OCI-LY7 (cell line): ENCODE data around the gene AUTS2. TPM values are rescaled to one million over a fixed set of nuclear protein-coding genes. Genes with fewer than 3 reads are reported as not detected.

Experiments used
- BruUV-seq: library from RNA; stranded (reverse); fragments of 400-500 nt; replicated peaks from 2 replicates; lab custom pipeline; 2021; lab: Mats Ljungman, UMichigan
- CTCF ChIA-PET: fragments of 300-600 bp; sonication (Branson Sonifier 250); formaldehyde crosslinking; loops from one replicate; lab custom pipeline; 2022; ENCODE audit warnings: antibody characterized with exemption; ENCODE audit not compliant: unreplicated experiment; lab: Charles Lee
- POLR2A ChIA-PET: fragments of 300-600 bp; sonication (Branson Sonifier 250); formaldehyde crosslinking; loops from one replicate; lab custom pipeline; 2022; ENCODE audit warnings: antibody characterized with exemption; lab: Charles Lee
- DNase-seq: peaks from one replicate; pipeline ENCODE4 v3.0.0-alpha.2; 2015; ENCODE audit warnings: low spot score
- H2AFZ ChIP-seq: fragments of 200-600 bp; sonication (generic), shearing (Covaris generic); 2 replicates; pipeline ENCODE4 v1.6.1; 2014; ENCODE audit warnings: mild to moderate bottlenecking, antibody characterized with exemption, low read length, moderate library complexity
- H3K27ac ChIP-seq: fragments of 200-600 bp; sonication (generic); 2 replicates; pipeline ENCODE4 v1.5.1; 2014; ENCODE audit warnings: mixed run types, low read depth, mild to moderate bottlenecking, moderate library complexity, low read length, inconsistent platforms; ENCODE audit not compliant: poor library complexity, severe bottlenecking
- H3K36me3 ChIP-seq: fragments of 200-600 bp; sonication (generic); 2 replicates; pipeline ENCODE4 v1.6.1; 2014; ENCODE audit warnings: mild to moderate bottlenecking, antibody characterized with exemption, low read length, moderate library complexity, mixed read lengths; ENCODE audit not compliant: insufficient read depth
- H3K4me1 ChIP-seq: fragments of 200-600 bp; sonication (generic); 2 replicates; pipeline ENCODE4 v1.5.1; 2014; ENCODE audit warnings: mild to moderate bottlenecking, low read length; ENCODE audit not compliant: insufficient read depth, poor library complexity, severe bottlenecking
- H3K4me2 ChIP-seq: fragments of 200-600 bp; sonication (generic); 2 replicates; pipeline ENCODE4 v1.6.1; 2014; ENCODE audit warnings: mild to moderate bottlenecking, low read length
- H3K4me3 ChIP-seq: fragments of 200-600 bp; sonication (generic); 2 replicates; pipeline ENCODE4 v1.5.1; 2014; ENCODE audit warnings: mild to moderate bottlenecking, low read depth, low read length; ENCODE audit not compliant: poor library complexity, severe bottlenecking
- H3K79me2 ChIP-seq: fragments of 200-600 bp; sonication (generic); 2 replicates; pipeline ENCODE4 v1.6.1; 2016; ENCODE audit warnings: low read depth, mild to moderate bottlenecking, low read length, moderate library complexity, mixed read lengths; ENCODE audit not compliant: insufficient read depth
- H3K9me2 ChIP-seq: fragments of 200-600 bp; sonication (generic); 2 replicates; pipeline ENCODE4 v1.6.1; 2016; ENCODE audit warnings: mild to moderate bottlenecking, low read length, mixed read lengths; ENCODE audit not compliant: insufficient read depth
- H3K9me3 ChIP-seq: fragments of 200-600 bp; sonication (generic); 2 replicates; pipeline ENCODE4 v1.6.1; 2014; ENCODE audit warnings: mild to moderate bottlenecking, mixed run types, low read length, mixed read lengths
- H4K20me1 ChIP-seq: fragments of 200-600 bp; sonication (generic); 2 replicates; pipeline ENCODE4 v1.6.1; 2014; ENCODE audit warnings: mild to moderate bottlenecking, antibody characterized with exemption, low read length, moderate library complexity, mixed read lengths; ENCODE audit not compliant: insufficient read depth
- EZH2phosphoT487 ChIP-seq: fragments of 200-600 bp; sonication (generic); IDR thresholded peaks from 2 replicates; pipeline ENCODE4 v1.6.1; 2018; ENCODE audit warnings: low read depth, borderline replicate concordance, mild to moderate bottlenecking, mixed run types, antibody characterized with exemption, low read length, moderate library complexity, mixed read lengths
- intact Hi-C: fragments of 100-400 bp; cut with micrococcal nuclease; formaldehyde crosslinking; loops from one replicate; pipeline ENCODE4 v1.10.0; 2022; ENCODE audit not compliant: unreplicated experiment
- total RNA-seq, 2 experiments: library from RNA; depleted of rRNA in 1 of 2; stranded (reverse); fragments of >200 nt in 1 of 2; shearing (Covaris generic) in 1 of 2; gene quantifications; 2 replicates each; pipeline ENCODE4 v1.2.3, GENCODE V29; 2014 to 2022
- TF ChIP-seq, protein P1 (sequence below): fragments of 200-600 bp; sonication (generic); conservative IDR thresholded peaks from 2 replicates; pipeline ENCODE4 v1.5.1; 2014; ENCODE audit warnings: mild to moderate bottlenecking, antibody characterized with exemption, low read length, moderate library complexity, mixed read lengths

Gene AUTS2
- total RNA-seq, 2 experiments from 2014 or later: 37.9 to 78.5 TPM

DNA sequence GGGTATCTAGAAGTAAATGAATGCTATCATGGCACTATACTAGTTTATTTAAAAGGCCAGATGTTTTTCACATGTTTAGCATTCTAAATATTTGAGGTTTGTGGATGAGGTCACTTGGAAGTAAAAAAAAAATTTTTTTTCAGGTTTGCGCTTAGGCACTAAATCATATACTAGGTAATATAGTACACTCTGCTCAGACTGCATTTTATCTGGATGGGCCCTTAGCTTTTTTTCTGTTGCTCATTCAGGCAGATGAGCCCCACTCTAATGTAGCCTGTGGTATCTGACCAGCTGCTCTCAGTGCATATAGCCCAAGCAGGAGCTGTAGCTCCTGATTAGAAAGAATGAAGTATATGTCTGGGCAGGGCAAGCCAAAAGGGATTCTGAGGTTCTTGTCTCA is 210.1 kb downstream of the AUTS2 start:
- no peak for DNase-seq
- CTCF ChIA-PET: interaction anchor here (0.6 kb wide), 1 partner anchor 13 kb away, joined by 4 read pairs; no protein-coding TSS in a partner anchor
- no peaks in the 10 kb centered on the region for H4K20me1 ChIP-seq
- H2AFZ ChIP-seq: no peak overlapping the region
- no peaks in the 10 kb centered on the region for H3K36me3 ChIP-seq
- POLR2A ChIA-PET: interaction anchor here (0.9 to 4.9 kb wide), 2 partner anchors 10 to 15 kb away, joined by 5 to 60 read pairs; no protein-coding TSS in a partner anchor
- no peak overlapping the region for H3K4me3 ChIP-seq
- no peaks in the 10 kb centered on the region for H3K9me3 ChIP-seq
- H3K79me2 ChIP-seq: peaks cover 39% of the 10 kb centered on the region; the same call in 1 of the 2 replicates
- TF ChIP-seq, protein P1, sequence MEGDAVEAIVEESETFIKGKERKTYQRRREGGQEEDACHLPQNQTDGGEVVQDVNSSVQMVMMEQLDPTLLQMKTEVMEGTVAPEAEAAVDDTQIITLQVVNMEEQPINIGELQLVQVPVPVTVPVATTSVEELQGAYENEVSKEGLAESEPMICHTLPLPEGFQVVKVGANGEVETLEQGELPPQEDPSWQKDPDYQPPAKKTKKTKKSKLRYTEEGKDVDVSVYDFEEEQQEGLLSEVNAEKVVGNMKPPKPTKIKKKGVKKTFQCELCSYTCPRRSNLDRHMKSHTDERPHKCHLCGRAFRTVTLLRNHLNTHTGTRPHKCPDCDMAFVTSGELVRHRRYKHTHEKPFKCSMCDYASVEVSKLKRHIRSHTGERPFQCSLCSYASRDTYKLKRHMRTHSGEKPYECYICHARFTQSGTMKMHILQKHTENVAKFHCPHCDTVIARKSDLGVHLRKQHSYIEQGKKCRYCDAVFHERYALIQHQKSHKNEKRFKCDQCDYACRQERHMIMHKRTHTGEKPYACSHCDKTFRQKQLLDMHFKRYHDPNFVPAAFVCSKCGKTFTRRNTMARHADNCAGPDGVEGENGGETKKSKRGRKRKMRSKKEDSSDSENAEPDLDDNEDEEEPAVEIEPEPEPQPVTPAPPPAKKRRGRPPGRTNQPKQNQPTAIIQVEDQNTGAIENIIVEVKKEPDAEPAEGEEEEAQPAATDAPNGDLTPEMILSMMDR: no peak
- TF ChIP-seq EZH2phosphoT487: no peak
- intact Hi-C loops: no loop called here
- no peak overlapping the region for H3K27ac ChIP-seq
- H3K9me2 ChIP-seq: no peaks in the 10 kb centered on the region
- BruUV-seq: no TSS peak
- no peak overlapping the region for H3K4me2 ChIP-seq
- peaks cover 60% of the 10 kb centered on the region for H3K4me1 ChIP-seq

DNA sequence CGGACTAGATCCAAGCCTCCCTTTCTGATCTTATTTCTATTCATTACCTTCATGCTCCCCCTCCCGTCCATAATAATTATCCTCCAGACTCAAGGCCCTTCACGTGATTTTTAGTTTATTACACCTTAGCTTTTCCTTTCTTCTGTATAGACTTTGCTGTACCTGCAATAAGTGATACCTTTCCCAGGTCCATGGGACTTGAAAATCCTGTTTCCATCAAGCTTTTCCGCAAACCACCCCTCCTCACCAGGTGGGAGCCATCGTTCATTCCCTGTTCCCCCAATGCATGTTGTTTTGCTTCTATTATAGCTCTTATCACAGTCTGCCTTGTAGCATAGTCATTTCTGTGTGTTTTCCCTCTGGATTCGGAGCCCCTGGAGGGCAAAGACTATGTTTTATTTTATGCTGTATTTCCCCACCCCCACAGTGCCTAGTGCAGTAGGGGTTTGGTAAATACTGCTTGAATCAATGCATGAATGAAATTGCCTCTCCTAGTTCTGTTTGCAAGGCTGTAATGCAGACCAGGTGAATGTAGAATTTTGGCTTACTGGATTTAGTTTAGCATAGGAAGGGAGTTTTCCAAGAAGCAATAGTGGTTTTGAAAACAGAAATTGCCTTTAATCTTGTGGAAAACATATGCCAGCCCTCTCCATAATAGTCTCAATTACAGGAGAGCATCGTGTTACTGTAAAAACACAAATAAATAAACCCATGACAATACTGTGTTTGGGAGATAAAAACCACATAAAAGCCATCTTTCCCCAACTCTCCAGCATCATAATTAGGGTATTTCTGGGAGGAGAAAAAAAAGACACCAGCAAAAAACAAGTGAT is 213.4 kb downstream of the AUTS2 start:
- H3K4me1 ChIP-seq: peaks cover 36% of the 10 kb centered on the region
- H4K20me1 ChIP-seq: no peaks in the 10 kb centered on the region
- no peak for DNase-seq
- ChIA-PET CTCF (no interaction called here), POLR2A (interaction anchor here (0.5 to 0.6 kb wide), 2 partner anchors 123 to 806 kb away, joined by 3 read pairs; no protein-coding TSS in a partner anchor)
- H3K79me2 ChIP-seq: peaks cover 19% of the 10 kb centered on the region; the same call in 1 of the 2 replicates
- H3K27ac ChIP-seq: no peak overlapping the region
- H3K9me3 ChIP-seq: no peaks in the 10 kb centered on the region
- H3K36me3 ChIP-seq: no peaks in the 10 kb centered on the region
- BruUV-seq: no TSS peak
- H3K4me3 ChIP-seq: no peak overlapping the region
- no peaks in the 10 kb centered on the region for H3K9me2 ChIP-seq
- no peak for TF ChIP-seq EZH2phosphoT487
- TF ChIP-seq, protein P1: no peak
- H3K4me2 ChIP-seq: no peak overlapping the region
- H2AFZ ChIP-seq: no peak overlapping the region
- intact Hi-C loops: no loop called here

DNA sequence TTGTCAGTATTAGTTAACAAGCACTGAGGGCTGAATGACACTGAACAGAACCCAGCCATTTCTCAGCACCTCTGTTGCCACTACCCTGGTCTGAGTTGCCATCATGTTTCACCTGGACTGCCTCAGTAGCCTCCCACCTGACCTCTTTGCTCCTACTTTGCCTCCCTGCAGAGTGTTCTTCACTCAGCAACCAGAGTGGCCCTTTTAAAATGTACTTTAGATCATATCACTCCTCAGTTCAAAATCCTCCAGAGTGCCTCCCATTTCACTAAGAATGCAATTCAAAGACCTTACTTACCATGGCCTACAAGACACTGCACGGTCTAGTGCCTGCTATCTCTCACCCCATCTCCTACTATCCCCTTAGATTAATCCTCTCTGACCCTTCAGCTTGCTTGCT is 214.5 kb downstream of the AUTS2 start:
- H4K20me1 ChIP-seq: 0 out of 2 replicates have a peak, but pooled peaks cover 4% of the 10 kb centered on the region
- intact Hi-C loops: no loop called here

More for the DNA sequence above, 214.5 kb downstream of the AUTS2 start:
- no TSS peak for BruUV-seq
- no peak for DNase-seq
- H3K79me2 ChIP-seq: peaks cover 15% of the 10 kb centered on the region; the same call in 1 of the 2 replicates
- no peak overlapping the region for H3K4me3 ChIP-seq
- H3K27ac ChIP-seq: no peak overlapping the region
- H3K4me2 ChIP-seq: no peak overlapping the region
- H2AFZ ChIP-seq: no peak overlapping the region
- H3K4me1 ChIP-seq: peaks cover 36% of the 10 kb centered on the region
- TF ChIP-seq, protein P1: no peak
- TF ChIP-seq EZH2phosphoT487: no peak
- H3K9me2 ChIP-seq: no peaks in the 10 kb centered on the region
- H3K9me3 ChIP-seq: no peaks in the 10 kb centered on the region
- ChIA-PET CTCF (no interaction called here), POLR2A (no interaction called here)
- H3K36me3 ChIP-seq: no peaks in the 10 kb centered on the region
